HG03432 (cell line): ENCODE measurements around the gene GRK5.
"Not testable (repeated sequence)": the region's sequence is repeated elsewhere in the genome, so short reads cannot be mapped to it uniquely, and the experiment has no call there.

Experiments used
- ATAC-seq: cut with Tn5 transposase; IDR thresholded peaks from one replicate; pipeline ENCODE4 v1.9.1; 2021; ENCODE audit warnings: mild to moderate bottlenecking, moderate library complexity; ENCODE audit not compliant: unreplicated experiment

The GRK5 gene

DNA sequence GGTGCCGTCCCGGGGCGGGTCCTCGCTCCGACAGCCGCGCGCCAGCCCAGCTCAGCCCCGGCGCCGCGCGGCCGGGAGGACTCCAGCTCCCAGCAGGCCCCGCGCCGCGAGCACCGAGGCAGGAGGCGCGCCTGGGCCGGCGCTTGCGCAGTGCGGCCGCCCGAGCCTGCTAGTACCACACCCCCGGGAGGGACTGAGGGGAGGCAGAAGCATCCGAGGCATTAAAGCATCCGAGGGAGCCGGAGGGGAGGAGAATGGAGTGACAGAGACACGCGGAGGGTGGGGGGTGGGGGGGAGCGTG, at the start of gene GRK5:
Gene GRK5, plus strand, starts transcription at position 206 of the 301 bp plus-strand sequence. CDS start 347 bp downstream, outside the sequence.
- ATAC-seq = peak; percentile 80

DNA sequence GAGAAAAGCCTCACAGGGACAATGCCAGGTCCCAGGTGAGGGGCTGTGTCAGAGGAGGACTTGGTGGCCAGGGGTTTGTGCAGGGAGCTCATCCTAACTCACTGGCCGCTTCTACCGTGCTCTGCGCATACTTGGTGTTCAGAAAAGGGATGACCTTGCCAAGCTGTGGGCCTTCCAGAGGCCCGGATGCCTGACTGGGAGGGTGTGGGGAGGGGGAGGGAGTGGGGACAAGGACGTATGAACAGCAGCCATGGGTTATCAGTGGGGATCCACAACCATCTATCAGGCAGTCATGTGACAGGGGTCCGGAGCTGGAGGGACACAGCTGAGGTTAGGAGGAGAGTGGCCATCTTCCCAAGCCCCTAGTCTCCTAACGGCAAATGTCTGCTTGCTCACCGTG, 48.0 kb upstream of the GRK5 start:
- ATAC-seq = no peak

DNA sequence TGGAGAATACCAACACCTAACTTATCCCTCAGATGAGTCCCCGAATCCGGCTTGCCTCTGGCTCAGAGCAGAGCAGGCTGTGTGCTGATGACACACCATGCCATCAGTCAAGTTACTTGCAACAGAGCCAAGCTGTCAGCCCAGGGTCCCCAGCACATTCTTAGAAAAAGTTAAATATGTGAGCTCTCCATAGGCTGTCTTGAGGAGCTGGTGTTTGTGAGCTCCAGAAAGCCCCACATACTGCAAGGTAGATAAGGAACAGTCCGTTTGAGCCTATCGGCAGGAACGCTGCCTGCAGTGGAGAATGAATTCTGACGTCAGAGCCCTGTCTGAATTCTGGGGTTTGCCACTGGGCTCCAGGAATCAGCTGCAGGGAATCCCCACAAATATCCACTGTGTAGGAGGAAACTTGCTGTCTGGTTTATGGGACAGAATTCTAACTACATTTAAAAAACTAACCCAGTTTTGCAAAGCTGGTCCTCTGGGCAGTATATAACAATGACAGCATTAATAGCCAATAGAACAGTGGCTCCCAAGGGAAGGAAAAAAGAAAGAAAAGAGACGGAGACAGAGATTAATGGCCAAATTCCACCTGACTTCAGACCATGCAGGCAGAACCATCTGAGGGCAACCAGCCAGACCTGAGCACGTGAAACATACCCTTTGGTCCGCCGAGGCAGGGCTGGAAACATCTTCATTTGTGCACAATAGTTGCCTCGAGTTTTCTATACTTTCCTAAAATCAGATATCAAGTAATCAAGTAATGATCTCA, 45.5 kb upstream of the GRK5 start:
- ATAC-seq = no peak

DNA sequence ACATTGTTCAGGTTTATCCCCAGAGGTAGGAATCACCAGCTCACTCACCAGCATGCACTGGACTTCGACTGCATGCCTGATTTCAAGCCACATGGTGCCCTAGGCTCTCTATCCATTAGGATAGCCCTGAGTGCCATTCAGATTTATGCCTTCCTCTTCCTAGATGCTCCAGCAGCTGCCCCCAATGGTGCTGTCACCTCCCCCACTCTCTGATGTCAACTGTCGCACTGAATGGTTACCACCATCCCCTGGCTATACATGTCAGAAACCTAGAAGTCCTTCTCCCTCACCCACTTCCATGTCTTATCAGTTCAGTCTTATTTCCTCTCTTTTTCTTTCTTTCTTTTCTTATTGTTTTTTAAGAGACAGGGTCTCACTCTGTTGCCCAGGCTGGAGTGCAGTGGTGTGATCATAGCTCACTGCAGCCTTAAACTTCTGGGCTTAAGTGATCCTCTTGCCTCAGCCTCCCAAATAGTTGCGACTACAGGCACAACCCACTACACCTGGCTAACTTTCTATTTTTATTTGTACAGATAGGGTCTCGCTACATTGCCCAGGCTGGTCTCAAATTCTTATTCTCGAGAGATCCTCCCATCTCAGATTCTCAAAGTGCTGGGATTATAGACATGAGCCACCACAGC, 44.8 kb upstream of the GRK5 start:
- ATAC-seq = no peak

DNA sequence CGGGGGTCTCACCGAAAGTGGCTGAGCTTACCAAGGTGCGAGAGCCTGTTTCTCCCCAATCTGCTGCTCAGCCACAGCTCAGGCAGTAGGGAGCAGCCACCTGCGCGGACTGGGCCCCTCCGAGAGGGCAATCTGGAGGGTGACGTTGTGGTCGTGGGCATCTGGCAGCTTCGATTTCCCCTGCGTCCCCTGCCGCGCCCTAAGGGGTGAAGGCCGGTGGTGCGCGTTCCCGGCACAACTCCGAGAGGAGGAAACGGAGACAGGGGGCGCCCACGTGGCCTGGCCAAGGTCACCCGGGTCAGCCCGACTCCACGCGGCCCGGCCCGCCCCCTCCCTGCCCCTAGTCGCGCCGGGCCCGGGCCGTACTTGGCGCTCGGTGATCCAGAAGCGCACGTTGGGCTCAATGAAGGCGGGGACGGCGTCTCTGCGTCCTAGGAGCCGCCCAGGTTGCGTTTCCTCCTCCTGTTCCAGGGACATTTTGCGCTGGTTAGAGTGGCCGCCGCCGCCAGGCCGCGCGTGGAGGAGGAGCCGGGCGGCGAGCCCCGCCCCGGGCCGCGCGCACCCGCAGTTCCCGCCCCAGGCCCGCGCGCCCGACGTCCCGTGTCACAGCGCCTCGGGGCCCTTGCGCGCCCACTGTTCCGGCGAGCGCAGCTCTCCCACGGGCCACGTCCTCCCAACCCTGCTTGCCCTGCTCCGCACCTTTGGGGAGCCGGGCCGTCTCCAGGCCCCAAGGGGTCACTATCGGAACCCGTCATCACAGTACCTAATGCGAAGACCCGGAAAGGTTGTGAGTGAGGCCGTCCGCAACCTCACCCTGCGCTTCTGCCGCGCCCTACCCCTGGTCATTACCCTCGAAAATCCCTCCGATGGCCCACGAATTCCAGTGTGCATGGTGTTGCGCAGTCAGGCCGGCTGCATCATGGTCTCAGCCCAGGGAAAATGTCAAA, 41.9 kb upstream of the GRK5 start, which contains the start of gene SFXN4:
Gene SFXN4, minus strand, starts transcription at position 544 of the 947 bp plus-strand sequence. Its CDS starts 67 bp downstream, at position 477.
- ATAC-seq = peak; percentile 96

DNA sequence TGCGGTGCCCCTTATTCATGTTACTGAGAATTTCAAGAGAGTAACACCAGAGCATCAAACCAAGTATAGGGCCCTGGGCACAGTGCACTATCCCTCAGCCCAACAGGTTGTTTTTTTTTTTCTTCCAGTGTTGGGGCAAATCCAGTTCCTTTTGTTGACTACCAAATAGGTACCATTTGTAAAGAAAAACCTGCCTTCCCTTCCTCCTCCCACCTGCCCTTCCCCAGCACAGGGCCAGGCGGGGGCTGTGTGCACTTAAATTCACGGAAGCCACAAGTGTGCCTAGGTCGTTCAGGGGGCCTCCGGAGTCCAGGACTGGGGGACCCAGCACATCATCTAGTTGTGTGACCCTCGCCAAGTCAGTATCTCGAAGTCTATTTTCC, 41.3 kb upstream of the GRK5 start:
- no peak for ATAC-seq

DNA sequence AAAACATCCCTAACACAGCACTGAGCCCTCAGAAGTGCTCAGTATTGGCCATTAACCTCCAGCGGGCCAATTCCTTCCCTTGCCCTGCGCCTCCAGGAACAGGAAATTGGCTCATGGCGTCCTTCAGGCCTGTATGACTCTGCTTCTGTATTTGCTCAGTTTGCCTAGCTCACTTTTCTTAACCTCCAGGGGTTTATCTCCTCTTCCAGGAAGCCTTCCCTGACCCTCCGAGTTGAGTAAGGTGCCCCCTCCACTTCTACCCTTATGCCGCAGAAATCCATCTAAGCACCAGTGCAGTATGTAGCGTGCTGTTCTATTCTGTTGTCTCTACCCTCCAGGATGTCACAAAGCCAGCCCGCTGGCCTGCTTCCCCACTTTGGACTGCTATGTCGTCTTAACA, 40.8 kb upstream of the GRK5 start:
- ATAC-seq = no peak

DNA sequence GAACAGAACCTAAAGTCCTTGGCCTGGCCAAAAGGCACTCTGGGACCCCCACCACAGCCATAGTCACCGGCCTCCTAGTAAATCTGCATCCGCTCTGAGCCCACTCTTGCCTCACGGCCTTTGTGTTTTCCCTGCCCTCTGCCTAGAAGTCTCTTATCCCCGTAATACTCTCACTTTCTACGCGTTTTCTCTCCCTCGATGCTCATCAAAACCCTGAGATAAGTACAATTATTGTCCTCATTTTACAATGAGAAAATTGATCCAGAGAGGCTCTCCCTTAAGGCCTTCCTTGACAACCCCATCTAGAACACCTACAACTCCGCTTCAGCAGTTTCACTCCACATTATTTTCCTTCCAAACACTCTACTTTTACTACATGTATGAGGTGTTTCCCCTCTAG, 40.3 kb upstream of the GRK5 start:
- no peak for ATAC-seq

DNA sequence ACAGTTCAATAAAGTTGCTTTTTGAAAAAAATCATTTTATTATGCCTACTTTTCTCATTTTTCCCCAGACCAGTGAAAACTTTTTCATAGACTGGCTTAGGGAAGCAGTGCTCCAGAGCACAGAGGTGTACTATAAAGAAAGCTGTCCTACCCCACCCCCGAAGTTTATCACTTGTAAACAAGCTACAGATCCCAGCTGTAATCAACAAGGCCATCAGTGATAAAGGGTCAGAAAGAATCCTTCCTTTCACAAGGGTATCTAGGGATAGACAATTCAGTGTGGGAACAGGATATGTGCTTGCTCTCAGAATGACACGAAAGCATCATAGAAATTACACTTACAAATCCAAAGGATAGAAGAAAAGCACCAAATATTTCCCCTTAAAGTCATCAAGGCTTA, 33.3 kb upstream of the GRK5 start:
- no peak for ATAC-seq

DNA sequence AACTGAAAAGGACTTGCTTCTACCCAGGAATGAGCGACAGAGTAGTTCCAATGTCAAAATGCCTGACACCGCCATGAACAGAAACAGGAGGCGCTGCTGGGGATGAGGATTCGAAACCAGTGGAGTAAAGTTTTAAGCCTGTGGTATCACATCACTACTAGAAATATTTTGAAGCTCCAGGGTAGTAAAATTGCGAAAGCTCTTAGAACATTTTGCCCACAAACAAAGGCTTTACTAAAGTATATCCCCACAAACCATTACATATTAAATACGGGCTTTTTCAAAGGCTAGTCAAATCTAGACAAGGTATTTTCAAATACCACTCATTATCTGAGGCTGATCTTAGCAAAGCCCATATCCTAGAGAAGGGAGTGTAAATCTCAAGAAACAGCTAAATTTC, 31.2 kb upstream of the GRK5 start:
- ATAC-seq = no peak

DNA sequence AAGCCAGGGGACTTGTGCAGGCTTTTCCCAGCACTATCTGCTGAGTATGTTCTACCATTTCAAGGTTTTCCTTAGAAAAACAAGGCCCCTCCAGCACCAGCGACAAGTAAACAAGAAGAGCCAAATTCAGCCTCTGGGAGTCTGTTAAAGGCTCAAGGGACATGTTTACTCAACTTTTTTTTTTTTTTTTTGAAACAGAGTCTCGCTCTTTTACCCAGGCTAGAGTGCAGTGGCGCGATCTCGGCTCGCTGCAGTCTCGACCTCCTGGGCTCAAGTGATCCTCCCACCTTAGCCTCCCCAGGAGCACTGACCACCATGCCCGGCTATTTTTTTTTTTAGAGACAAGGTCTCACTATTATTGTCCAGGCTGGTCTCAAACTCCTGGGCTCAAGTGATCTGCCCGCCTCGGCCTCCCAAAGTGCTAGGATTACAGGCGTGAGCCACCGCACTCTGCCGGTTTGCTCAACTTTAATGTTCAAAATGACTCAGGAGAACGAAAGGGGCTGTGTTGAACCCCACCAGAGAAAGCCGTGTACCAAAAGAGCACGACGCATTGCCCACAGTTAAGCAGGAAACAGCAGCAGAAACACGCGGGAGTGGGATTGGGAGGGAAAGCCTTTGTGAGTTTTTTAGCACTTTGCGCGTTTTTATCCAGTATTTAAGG, 29.5 kb upstream of the GRK5 start:
- ATAC-seq = peak; percentile 11

DNA sequence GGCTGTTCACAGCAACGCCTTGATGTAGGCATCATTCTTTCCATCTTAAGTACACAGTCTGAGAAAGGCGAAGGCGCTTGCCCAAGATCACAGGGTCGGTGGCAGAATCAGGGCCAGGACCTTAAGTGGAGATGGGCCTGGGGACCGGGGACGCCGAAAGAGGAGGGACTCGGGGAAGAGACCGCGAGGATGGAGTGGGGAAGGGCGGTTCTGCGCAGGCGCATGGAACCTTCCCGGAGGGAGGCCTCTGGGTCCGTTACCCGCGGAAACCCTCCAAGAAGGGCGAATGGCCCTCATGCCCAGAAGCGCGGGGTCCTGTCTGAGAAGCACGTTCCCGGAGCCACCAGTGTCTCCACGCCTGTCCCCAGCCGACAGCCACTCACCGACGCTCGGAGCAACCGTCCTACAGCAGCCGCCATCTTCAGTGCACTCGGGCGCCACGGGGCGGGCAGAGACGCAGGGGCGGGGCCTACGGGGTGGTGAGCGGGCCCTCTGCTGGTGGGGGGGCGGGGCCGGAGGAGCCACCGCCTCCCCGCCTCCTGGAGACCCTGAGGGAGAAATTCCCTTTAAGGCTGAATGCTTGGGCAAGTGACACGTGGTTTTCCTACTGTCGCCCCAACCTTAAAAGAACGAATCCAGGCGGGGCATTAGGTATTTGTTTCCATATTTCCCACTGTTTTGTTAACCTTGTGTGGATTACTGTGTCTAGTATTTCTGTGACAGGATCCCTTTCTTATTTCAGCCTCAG, 28.8 kb upstream of the GRK5 start, which contains the start of gene PRDX3:
Gene PRDX3, minus strand, starts transcription at position 441 of the 748 bp plus-strand sequence. Its CDS starts 22 bp downstream, at position 419.
- peak; percentile 98 for ATAC-seq

DNA sequence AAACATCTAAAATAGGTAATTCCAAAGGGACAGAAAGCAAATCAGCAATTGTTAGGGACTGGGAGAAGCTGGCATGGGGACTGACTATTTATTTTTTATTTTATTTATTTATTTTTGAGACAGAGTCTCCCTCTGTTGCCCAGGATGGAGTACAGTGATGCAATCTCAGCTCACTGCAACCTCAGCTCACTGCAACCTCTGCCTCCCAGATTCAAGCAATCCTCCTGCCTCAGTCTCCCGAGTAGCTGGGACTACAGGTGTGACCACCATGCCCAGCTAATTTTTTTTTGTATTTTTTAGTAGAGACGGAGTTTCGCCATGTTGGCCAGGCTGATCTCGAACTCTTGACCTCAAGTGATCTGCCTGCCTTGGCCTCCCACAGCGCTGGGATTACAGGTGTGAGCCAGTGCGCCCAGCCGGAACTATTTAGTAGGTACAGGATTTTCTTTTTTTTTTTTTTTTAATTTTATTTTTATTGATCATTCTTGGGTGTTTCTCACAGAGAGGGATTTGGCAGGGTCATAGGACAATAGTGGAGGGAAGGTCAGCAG, 26.4 kb upstream of the GRK5 start:
- ATAC-seq = not testable (repeated sequence)

DNA sequence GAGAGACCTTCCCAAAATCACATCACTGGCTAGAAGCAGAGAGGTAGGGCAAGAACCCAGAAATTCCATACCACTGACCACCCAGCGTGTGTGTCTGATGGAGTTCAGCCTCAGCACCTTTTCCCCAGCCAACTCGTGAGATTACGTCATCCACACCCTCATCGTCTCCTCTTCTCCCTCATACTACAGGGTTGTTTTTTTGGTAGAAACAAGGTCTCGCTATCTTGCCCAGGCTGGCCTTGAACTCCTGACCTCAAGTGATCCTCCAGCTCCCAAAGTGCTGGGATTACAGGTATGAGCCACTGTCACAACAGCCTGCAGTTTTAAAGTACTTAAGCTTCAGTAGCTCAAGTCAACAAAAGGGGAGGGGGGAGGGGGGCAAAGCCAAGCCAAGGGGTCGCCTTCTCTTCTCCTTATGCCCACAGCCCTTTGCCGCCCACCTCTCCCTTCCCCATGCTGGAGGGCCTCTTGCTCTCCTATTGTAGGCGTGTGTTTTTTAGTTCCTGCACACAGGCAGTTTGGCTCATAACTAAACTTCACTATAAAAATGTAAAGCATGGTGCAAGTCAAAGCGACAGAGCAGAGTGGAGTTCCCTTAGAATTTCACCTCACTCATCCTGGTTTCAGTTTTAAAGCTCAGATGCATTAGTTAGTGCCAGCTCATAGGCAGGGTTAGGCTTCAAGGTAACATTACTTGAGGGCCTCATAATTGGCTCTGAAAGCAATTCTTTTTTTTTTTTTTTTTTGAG, 23.5 kb upstream of the GRK5 start:
- peak; percentile 43 for ATAC-seq

DNA sequence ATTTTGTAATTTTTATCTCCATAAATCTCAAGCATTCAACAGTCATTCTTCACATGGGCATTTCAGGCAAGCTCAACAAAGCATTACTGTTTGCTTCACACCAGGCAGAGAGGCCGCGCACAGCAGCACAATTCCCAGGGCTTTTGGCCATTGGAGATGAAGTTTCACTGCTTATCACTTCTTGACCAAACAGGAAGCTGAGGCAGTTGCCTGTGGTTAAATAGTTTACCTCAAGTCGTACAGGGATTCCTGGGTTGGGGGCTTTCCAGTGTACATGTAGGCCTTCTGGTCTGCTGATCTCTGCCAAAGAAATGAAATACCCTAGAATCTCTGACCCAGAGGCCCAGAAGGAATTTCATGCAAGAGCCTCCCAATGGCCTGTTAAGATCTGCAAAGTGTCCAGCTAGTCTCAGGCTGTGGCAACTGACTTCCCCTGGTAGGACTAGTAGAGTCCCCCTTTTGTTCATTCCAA, 17.5 kb upstream of the GRK5 start:
- peak; percentile 74 for ATAC-seq

DNA sequence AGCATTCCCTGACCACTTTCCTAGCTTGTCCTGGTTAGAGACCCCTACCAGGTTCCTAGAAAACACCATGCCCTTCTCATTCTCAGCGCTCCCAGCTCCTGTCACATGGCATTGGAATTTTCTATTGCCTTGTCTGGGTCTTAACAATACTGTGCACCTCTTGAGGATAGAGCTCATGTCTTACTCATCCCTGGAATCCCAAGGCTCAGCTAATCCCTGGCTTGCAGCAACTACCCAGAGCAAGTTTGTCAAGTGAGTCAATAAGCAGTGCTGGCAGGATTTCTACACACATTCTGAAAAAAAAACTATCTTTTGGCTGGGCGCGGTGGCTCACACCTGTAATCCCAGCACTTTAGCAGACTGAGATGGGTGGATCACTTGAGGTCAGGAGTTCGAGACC, 17.0 kb upstream of the GRK5 start:
- ATAC-seq = no peak

DNA sequence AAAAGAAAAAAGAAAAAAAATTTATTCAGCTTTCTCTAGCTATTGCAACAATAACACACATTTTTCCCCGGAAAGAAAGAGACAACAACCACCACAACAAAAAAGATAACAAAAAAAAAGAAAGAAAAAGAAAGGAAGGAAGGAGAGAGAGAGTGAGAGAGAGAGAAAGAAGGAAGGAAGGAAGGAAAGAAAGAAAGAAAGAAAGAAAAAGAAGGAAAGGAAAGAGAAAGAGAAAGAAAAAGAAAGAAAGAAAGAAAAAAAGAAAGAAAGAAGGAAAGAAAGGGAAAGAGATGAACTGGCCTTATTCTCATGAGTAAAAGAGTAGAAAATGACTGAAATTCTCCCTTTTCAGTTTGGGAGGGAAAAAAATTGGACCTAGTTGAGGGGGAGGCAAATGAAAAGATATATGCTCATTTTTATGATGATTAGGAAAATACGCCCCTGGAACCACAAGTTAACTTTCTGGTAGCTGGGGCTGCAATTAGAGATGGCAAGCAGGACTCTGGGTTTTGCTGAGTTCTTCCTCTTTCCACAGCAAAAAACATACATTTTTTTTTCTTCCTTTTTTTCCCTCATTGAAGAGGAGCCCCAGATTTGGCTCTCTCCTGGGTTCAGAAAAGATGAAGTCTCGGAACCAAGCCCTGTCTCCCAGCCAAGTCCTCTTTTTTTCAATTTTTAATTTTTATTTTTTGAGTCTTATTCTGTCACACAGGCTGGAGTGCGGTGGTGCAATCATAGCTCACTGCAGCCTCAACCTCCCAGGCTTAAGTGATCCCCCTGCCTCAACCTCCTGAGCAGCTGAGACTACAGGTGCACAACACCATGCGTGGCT, 16.2 kb upstream of the GRK5 start:
- no peak for ATAC-seq

DNA sequence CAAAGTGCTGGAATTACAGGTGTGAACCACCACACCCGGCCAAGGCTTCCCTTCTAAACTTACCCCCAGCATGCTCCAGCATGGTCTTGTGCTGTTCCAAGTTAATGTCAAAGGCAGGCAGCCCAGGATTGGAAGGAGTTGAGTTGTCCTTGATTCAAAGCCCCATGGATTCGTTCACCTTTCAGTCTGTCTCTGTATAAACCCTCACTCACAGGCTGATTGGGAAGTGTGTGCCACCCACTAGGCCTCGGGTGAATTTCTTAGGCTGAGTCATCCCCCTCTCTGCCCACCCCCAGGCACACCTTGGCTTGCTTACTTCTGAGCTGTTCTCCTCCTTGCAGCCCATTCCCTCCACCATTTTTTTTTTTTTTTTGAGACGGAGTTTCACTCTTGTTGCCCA, 15.5 kb upstream of the GRK5 start:
- ATAC-seq = no peak
